K562 (cell line): Measurements from ENCODE around the gene NR2F6. TPM values are rescaled to one million over a fixed set of nuclear protein-coding genes. Genes with fewer than 3 reads are reported as not detected.

Experiments used
- ARID1B ChIP-seq: fragments of 450-650 bp; IDR thresholded peaks from 2 replicates; pipeline ENCODE4 v1.6.1; 2016; ENCODE audit warnings: antibody characterized with exemption, mild to moderate bottlenecking, inconsistent platforms
- CXXC5 ChIP-seq: fragments of 250-450 bp; sonication (Bioruptor Pico); IDR thresholded peaks from 2 replicates; pipeline ENCODE4 v1.8.0; 2022; ENCODE audit warnings: inconsistent platforms, mild to moderate bottlenecking, moderate library complexity
- E2F6 ChIP-seq, 2 experiments: IDR thresholded peaks; 2 replicates each; pipeline ENCODE4 v1.6.1; 2011; ENCODE audit warnings: borderline replicate concordance in 1 of 2, control low read depth in 1 of 2, low read depth in 1 of 2, low read length in 1 of 2, mild to moderate bottlenecking in 1 of 2, mixed read lengths in 1 of 2, moderate library complexity in 1 of 2; ENCODE audit not compliant: insufficient read depth in 1 of 2, insufficient read length in 1 of 2, poor library complexity in 1 of 2, severe bottlenecking in 1 of 2; ENCODE audit errors: extremely low read depth in 1 of 2
- HNRNPK ChIP-seq: fragments of 200-400 bp; formaldehyde crosslinking; IDR thresholded peaks from one replicate; pipeline ENCODE4 v1.6.1; 2018; ENCODE audit warnings: mild to moderate bottlenecking, low read depth, low read length; ENCODE audit not compliant: poor library complexity, severe bottlenecking
- HNRNPUL1 ChIP-seq: fragments of 200-400 bp; formaldehyde crosslinking; IDR thresholded peaks from 2 replicates; pipeline ENCODE4 v1.6.1; 2017; ENCODE audit warnings: low read length
- STAT5A ChIP-seq: IDR thresholded peaks from 2 replicates; pipeline ENCODE4 v1.6.1; 2012; ENCODE audit warnings: low read length, inconsistent platforms, borderline replicate concordance
- TRIM25 ChIP-seq: fragments of 450-650 bp; IDR thresholded peaks from 2 replicates; pipeline ENCODE4 v1.7.0; 2016; ENCODE audit warnings: borderline replicate concordance
- ZBTB33 ChIP-seq: sonication (generic); formaldehyde crosslinking; IDR thresholded peaks from 2 replicates; pipeline ENCODE4 v1.8.1; 2023; ENCODE audit warnings: mild to moderate bottlenecking, missing genetic modification reagents
- ZNF518B ChIP-seq: fragments of 250-450 bp; sonication (Bioruptor Pico); IDR thresholded peaks from 2 replicates; pipeline ENCODE4 v1.5.0; 2021; ENCODE audit warnings: mild to moderate bottlenecking, moderate library complexity
- ZNF644 ChIP-seq: fragments of 200-800 bp; sonication (Bioruptor generic); IDR thresholded peaks from 2 replicates; pipeline ENCODE4 v1.6.1; 2016; ENCODE audit warnings: low read depth, missing genetic modification characterization, missing compliant biosample characterization
- polyA plus RNA-seq, 8 experiments: library from polyadenylated mRNA; depleted of rRNA in 4 of 8; stranded (reverse) in 5 of 8; unstranded in 3 of 8; fragments of >200 nt; fragmentation: Nextera tagmentation in 2 of 8; fragmentation: Illumina TruSeq in 1 of 8; extraction: Ambion mirVana in 2 of 8; extraction: Trizol in 1 of 8; gene quantifications; 2 replicates each; pipeline versions ENCODE4 v1.2.1 to v1.2.3, GENCODE V29; 2011 to 2014; ENCODE audit warnings: inconsistent platforms in 1 of 8, missing spikeins in 1 of 8
- total RNA-seq, 7 experiments: library from RNA; depleted of rRNA in 6 of 7; stranded (reverse); fragments of >200 nt in 6 of 7; fragmentation: Illumina TruSeq in 2 of 7; extraction: Trizol in 2 of 7; gene quantifications; 2 replicates each; pipeline versions ENCODE4 v1.2.1 to v1.2.3, GENCODE V29; 2011 to 2021; ENCODE audit warnings: low replicate concordance in 1 of 7
- TF ChIP-seq, protein P1 (sequence below): fragments of 200-400 bp; formaldehyde crosslinking; IDR thresholded peaks from 2 replicates; pipeline ENCODE4 v1.6.1; 2017; ENCODE audit warnings: mild to moderate bottlenecking, low read depth, low read length, moderate library complexity

NR2F6 gene
- total and polyA plus RNA-seq, 9 of the 15 experiments (the other 6 are each of a cell fraction or from before 2014, with no cell fraction given) = 0.76 to 97.5 (median 18.8) TPM

GRCh38 chr19:17281391-17282304 lies 35.9 kb upstream of the NR2F6 start, which contains the start of gene ANKLE1 (continued):
- TF ChIP-seq ZNF644 = no peak
- TF ChIP-seq ZNF518B (CRISPR knock-in tag) = no peak
- TF ChIP-seq HNRNPUL1 = no peak
- no peak for TF ChIP-seq TRIM25
- peak; percentile 94 for TF ChIP-seq ZBTB33 (CRISPR knock-in tag)
- TF ChIP-seq CXXC5 (CRISPR knock-in tag) = peak; percentile 49; the same call in 1 of the 2 replicates
- peak; percentile 88 to 98 for TF ChIP-seq E2F6 (IDR thresholded peaks at IDR 0.05; ENCODE audit: borderline replicate concordance in 1 of 2, extremely low read depth in 1 of 2, insufficient read depth in 1 of 2, insufficient read length in 1 of 2, low read depth in 1 of 2, low read length in 1 of 2, poor library complexity in 1 of 2, severe bottlenecking in 1 of 2)
- no peak for TF ChIP-seq HNRNPK
- TF ChIP-seq, protein P1, sequence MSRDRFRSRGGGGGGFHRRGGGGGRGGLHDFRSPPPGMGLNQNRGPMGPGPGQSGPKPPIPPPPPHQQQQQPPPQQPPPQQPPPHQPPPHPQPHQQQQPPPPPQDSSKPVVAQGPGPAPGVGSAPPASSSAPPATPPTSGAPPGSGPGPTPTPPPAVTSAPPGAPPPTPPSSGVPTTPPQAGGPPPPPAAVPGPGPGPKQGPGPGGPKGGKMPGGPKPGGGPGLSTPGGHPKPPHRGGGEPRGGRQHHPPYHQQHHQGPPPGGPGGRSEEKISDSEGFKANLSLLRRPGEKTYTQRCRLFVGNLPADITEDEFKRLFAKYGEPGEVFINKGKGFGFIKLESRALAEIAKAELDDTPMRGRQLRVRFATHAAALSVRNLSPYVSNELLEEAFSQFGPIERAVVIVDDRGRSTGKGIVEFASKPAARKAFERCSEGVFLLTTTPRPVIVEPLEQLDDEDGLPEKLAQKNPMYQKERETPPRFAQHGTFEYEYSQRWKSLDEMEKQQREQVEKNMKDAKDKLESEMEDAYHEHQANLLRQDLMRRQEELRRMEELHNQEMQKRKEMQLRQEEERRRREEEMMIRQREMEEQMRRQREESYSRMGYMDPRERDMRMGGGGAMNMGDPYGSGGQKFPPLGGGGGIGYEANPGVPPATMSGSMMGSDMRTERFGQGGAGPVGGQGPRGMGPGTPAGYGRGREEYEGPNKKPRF = no peak
- TF ChIP-seq STAT5A = no peak
- TF ChIP-seq ARID1B = peak; percentile 51; the same call in 1 of the 2 replicates
